ENCODE results near the gene FAM53B.

FAM53B gene

GRCh38 chr10:124683814-124684213 lies 60.4 kb downstream of the FAM53B start:
- peaks cover 53% of the 10 kb centered on the region for H3K4me1 ChIP-seq
- peaks cover 86% of the 10 kb centered on the region for H3K36me3 ChIP-seq
- no peak overlapping the region for H3K4me3 ChIP-seq
- TF ChIP-seq Cebpa-rat (IDR thresholded peaks at IDR 0.05) = no peak
- peak overlapping the region; percentile 57 for H3K4me2 ChIP-seq
- no peaks in the 10 kb centered on the region for H3K27me3 ChIP-seq
- no peaks in the 10 kb centered on the region for H3K9me3 ChIP-seq
- H3K9ac ChIP-seq = no peak overlapping the region
- H4K20me1 ChIP-seq = peaks cover 91% of the 10 kb centered on the region
- H3K27ac ChIP-seq = peak overlapping the region; percentile 42; the same call in 1 of the 2 replicates

- H3K9me3 ChIP-seq = no peaks in the 10 kb centered on the region
- H3K27ac ChIP-seq = no peak overlapping the region
- no peak overlapping the region for H3K4me2 ChIP-seq
- TF ChIP-seq Cebpa-rat (IDR thresholded peaks at IDR 0.05) = no peak
- H3K9ac ChIP-seq = no peak overlapping the region
- peaks cover 69% of the 10 kb centered on the region for H3K4me1 ChIP-seq
- H3K27me3 ChIP-seq = no peaks in the 10 kb centered on the region
- H3K4me3 ChIP-seq = no peak overlapping the region
- peaks cover 91% of the 10 kb centered on the region for H4K20me1 ChIP-seq
- H3K36me3 ChIP-seq = peaks cover 86% of the 10 kb centered on the region
Observed at GRCh38 chr10:124681626-124682552, 62.3 kb downstream of the FAM53B start.

- H3K4me3 ChIP-seq = no peak overlapping the region
- H3K36me3 ChIP-seq = peaks cover 88% of the 10 kb centered on the region
- peaks cover 91% of the 10 kb centered on the region for H4K20me1 ChIP-seq
- no peaks in the 10 kb centered on the region for H3K27me3 ChIP-seq
- H3K4me1 ChIP-seq = peaks cover 69% of the 10 kb centered on the region
- no peak for TF ChIP-seq Cebpa-rat (IDR thresholded peaks at IDR 0.05)
- no peak overlapping the region for H3K4me2 ChIP-seq
- H3K9ac ChIP-seq = no peak overlapping the region
- H3K9me3 ChIP-seq = no peaks in the 10 kb centered on the region
- H3K27ac ChIP-seq = no peak overlapping the region
Observed at GRCh38 chr10:124681091-124681490, 63.1 kb downstream of the FAM53B start.

GRCh38 chr10:124680675-124681074 lies 63.5 kb downstream of the FAM53B start:
- H3K9ac ChIP-seq = no peak overlapping the region
- H4K20me1 ChIP-seq = peaks cover 91% of the 10 kb centered on the region
- H3K27me3 ChIP-seq = no peaks in the 10 kb centered on the region
- no peak overlapping the region for H3K27ac ChIP-seq
- no peaks in the 10 kb centered on the region for H3K9me3 ChIP-seq
- H3K36me3 ChIP-seq = peaks cover 88% of the 10 kb centered on the region
- no peak overlapping the region for H3K4me2 ChIP-seq
- no peak for TF ChIP-seq Cebpa-rat (IDR thresholded peaks at IDR 0.05)
- H3K4me3 ChIP-seq = no peak overlapping the region
- peaks cover 69% of the 10 kb centered on the region for H3K4me1 ChIP-seq

GRCh38 chr10:124679401-124679800 lies 64.8 kb downstream of the FAM53B start:
- Histone ChIP-seq H4K20me1 (peaks cover 91% of the 10 kb centered on the region), H3K36me3 (peaks cover 94% of the 10 kb centered on the region), H3K9ac (no peak overlapping the region)

GRCh38 chr10:124678557-124679240 lies 65.5 kb downstream of the FAM53B start:
- H3K9ac ChIP-seq = no peak overlapping the region
- H3K4me1 ChIP-seq = peaks cover 69% of the 10 kb centered on the region
- TF ChIP-seq Cebpa-rat (IDR thresholded peaks at IDR 0.05) = no peak
- no peaks in the 10 kb centered on the region for H3K27me3 ChIP-seq
- H3K9me3 ChIP-seq = no peaks in the 10 kb centered on the region
- H4K20me1 ChIP-seq = peaks cover 91% of the 10 kb centered on the region
- peaks cover 94% of the 10 kb centered on the region for H3K36me3 ChIP-seq
- peak overlapping the region; percentile 35; the same call in 1 of the 2 replicates for H3K27ac ChIP-seq
- H3K4me2 ChIP-seq = peak overlapping the region; percentile 44
- H3K4me3 ChIP-seq = no peak overlapping the region

More at GRCh38 chr10:124679401-124679800, 64.8 kb downstream of the FAM53B start:
- 0 out of 2 replicates have a peak overlapping the region, but pooled peaks have one; percentile 35 for H3K27ac ChIP-seq
- no peaks in the 10 kb centered on the region for H3K9me3 ChIP-seq
- H3K27me3 ChIP-seq = no peaks in the 10 kb centered on the region
- H3K4me3 ChIP-seq = no peak overlapping the region
- no peak for TF ChIP-seq Cebpa-rat (IDR thresholded peaks at IDR 0.05)
- H3K4me1 ChIP-seq = peaks cover 69% of the 10 kb centered on the region
- peak overlapping the region; percentile 44 for H3K4me2 ChIP-seq

- no peaks in the 10 kb centered on the region for H3K27me3 ChIP-seq
- H3K4me3 ChIP-seq = no peak overlapping the region
- H3K9me3 ChIP-seq = no peaks in the 10 kb centered on the region
- peaks cover 97% of the 10 kb centered on the region for H3K36me3 ChIP-seq
- no peak for TF ChIP-seq Cebpa-rat (IDR thresholded peaks at IDR 0.05)
- peak overlapping the region; percentile 44; the same call in 1 of the 2 replicates for H3K4me2 ChIP-seq
- peaks cover 73% of the 10 kb centered on the region for H3K4me1 ChIP-seq
- no peak overlapping the region for H3K9ac ChIP-seq
- peak overlapping the region; percentile 35 for H3K27ac ChIP-seq
- peaks cover 93% of the 10 kb centered on the region for H4K20me1 ChIP-seq
Observed at GRCh38 chr10:124677749-124678556, 66.2 kb downstream of the FAM53B start.

GRCh38 chr10:124677293-124677699 lies 66.9 kb downstream of the FAM53B start:
- H3K4me2 ChIP-seq = no peak overlapping the region
- H3K9ac ChIP-seq = no peak overlapping the region
- no peaks in the 10 kb centered on the region for H3K9me3 ChIP-seq
- H3K36me3 ChIP-seq = peaks cover 96% of the 10 kb centered on the region
- H3K27me3 ChIP-seq = no peaks in the 10 kb centered on the region
- no peak overlapping the region for H3K4me3 ChIP-seq
- peaks cover 79% of the 10 kb centered on the region for H3K4me1 ChIP-seq
- H4K20me1 ChIP-seq = peaks cover 99% of the 10 kb centered on the region
- no peak for TF ChIP-seq Cebpa-rat (IDR thresholded peaks at IDR 0.05)
- H3K27ac ChIP-seq = peak overlapping the region; percentile 8; the same call in 1 of the 2 replicates

- H3K27me3 ChIP-seq = no peaks in the 10 kb centered on the region
- no peak for TF ChIP-seq Cebpa-rat (IDR thresholded peaks at IDR 0.05)
- H3K9me3 ChIP-seq = no peaks in the 10 kb centered on the region
- H3K36me3 ChIP-seq = peaks cover 94% of the 10 kb centered on the region
- H3K4me1 ChIP-seq = peaks cover 87% of the 10 kb centered on the region
- no peak overlapping the region for H3K9ac ChIP-seq
- H3K4me3 ChIP-seq = no peak overlapping the region
- H3K4me2 ChIP-seq = peak overlapping the region; percentile 66; the same call in 1 of the 2 replicates
- no peak overlapping the region for H3K27ac ChIP-seq
- H4K20me1 ChIP-seq = peaks cover 100% of the 10 kb centered on the region
Observed at GRCh38 chr10:124676416-124677062, 67.6 kb downstream of the FAM53B start.
